Esophagus (tissue), 2 donors: Measurements from ENCODE around the gene ACOX2. TPM values are rescaled to one million over a fixed set of nuclear protein-coding genes. Genes with fewer than 3 reads are reported as not detected.

Source experiments
- H3K27ac ChIP-seq, 2 donors: one replicate each; pipeline ENCODE4 v1.5.1; 2013; ENCODE audit warnings: low read depth in 2 of 2, mild to moderate bottlenecking in 2 of 2, inconsistent platforms in 1 of 2, low read length in 1 of 2, moderate library complexity in 1 of 2
- H3K27me3 ChIP-seq, 2 donors: one replicate each; pipeline ENCODE4 v1.6.1; 2013; ENCODE audit warnings: low read length in 2 of 2, control low read depth in 1 of 2, mild to moderate bottlenecking in 1 of 2; ENCODE audit not compliant: insufficient read depth in 2 of 2, control insufficient read depth in 1 of 2
- H3K36me3 ChIP-seq, 2 donors: one replicate each; pipeline ENCODE4 v1.6.1; 2013; ENCODE audit warnings: low read length in 1 of 2; ENCODE audit not compliant: control insufficient read depth in 2 of 2, insufficient read depth in 2 of 2
- H3K4me1 ChIP-seq, 2 donors: one replicate each; pipeline ENCODE4 v1.6.1; 2013; ENCODE audit warnings: low read length in 1 of 2; ENCODE audit not compliant: control insufficient read depth in 2 of 2, insufficient read depth in 2 of 2
- H3K4me3 ChIP-seq, 2 donors: one replicate each; pipeline ENCODE4 v1.5.1; 2013; ENCODE audit warnings: low read length in 2 of 2, mild to moderate bottlenecking in 2 of 2, low read depth in 1 of 2, moderate library complexity in 1 of 2
- H3K9me3 ChIP-seq, 2 donors: one replicate each; pipeline ENCODE4 v1.6.1; 2013; ENCODE audit warnings: mild to moderate bottlenecking in 2 of 2, low read depth in 1 of 2, low read length in 1 of 2, moderate library complexity in 1 of 2; ENCODE audit not compliant: control insufficient read depth in 2 of 2, insufficient read depth in 1 of 2
- WGBS, 2 donors: extraction: QIAGEN DNeasy Blood & Tissue Kit; methylation state at CpG; one replicate each; pipeline ENCODE4 v1.1.7; 2013; 5-methylcytosine and 5-hydroxymethylcytosine counted together
- polyA plus RNA-seq, 2 donors: library from polyadenylated mRNA; stranded (reverse); fragments of 200-250 nt; gene quantifications; one replicate each; pipeline ENCODE4 v1.2.3, GENCODE V29; 2013
- donor health status: healthy with polysubstance abuse.
- donor health status: Bipolar disorder and iron deficiency.

Gene ACOX2
- polyA plus RNA-seq, 2 donors = 13.9 to 19.7 TPM

DNA sequence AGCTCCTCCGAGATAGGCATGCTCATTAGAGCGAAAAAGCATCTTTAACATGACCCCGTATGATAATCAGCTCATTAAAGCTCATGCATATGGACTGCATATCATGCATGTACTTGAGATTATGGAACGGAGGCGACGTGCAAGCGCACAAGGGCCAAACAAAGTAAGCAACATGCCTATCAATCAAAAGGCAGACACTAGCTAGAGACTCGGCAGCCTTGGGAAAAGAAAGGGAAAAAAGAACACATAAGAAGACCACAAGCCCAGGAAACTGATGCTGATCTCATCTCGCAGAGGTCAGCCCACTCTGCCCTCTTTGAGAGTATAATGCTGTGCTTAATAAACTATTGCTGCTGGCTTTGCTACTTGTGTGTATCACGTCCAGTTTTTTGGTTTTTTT is 2.6 kb upstream of the ACOX2 start:
- Histone ChIP-seq H3K27ac (no peak overlapping the region), H3K4me3 (no peak overlapping the region), H3K27me3 (no peaks in the 10 kb centered on the region), H3K9me3 (no peaks in the 10 kb centered on the region), H3K36me3 (no peaks in the 10 kb centered on the region), H3K4me1 (peaks cover 5 to 23% of the 10 kb centered on the region in 2 donors)
- WGBS, 2 donors = 87% methylated on average over 10 of the region's 10 CpGs

DNA sequence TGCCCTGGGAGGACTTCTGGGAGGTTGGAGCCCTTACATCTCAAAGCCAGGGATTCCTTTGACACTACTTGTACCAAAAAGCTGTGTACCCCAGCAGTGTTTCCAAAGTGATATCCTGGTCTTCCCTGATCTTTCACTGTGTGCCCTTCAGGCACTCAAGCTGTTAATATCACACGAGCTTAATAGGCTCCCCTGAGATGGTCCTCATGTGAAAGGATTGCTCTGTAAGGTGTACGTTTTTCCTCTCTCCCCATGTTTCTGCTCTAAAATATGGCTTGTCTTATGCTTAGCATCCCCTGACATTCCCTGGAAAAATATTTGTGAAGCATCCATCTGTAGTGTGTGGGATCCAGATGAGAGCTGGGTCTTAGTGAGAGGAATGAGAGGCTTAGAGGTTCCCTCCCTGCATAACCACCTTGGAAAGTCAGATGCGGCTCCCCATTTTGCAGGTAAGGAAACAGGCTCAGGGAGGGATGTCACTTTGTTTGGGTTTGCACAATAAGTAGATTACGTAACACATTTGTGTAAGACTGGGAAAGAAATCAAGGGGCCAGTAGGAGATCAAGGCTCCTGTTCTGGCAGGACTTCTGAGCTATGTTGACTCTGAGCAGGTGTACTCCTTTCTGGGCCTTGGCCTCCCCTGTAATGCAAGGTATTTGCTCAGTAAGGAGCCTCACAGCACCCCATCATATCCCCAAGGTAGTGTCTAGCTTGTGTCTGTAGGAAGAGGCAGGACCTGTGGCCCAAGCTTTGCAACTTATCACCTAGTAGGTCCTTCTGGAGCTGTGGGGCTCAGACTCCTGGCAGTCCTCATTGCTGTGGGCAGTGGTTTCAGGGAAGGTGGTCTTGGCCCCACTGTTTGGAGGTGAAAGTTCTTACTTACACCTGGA is 667 bp upstream of the ACOX2 start:
- Histone ChIP-seq H3K36me3 (no peaks in the 10 kb centered on the region), H3K4me1 (peaks cover 5 to 23% of the 10 kb centered on the region in 2 donors), H3K27me3 (no peaks in the 10 kb centered on the region), H3K4me3 (no peak overlapping the region), H3K27ac (peak overlapping the region; percentile 69 to 83), H3K9me3 (no peaks in the 10 kb centered on the region)
- WGBS, 2 donors = 44 to 45% methylated on average over 4 of the region's 4 CpGs

DNA sequence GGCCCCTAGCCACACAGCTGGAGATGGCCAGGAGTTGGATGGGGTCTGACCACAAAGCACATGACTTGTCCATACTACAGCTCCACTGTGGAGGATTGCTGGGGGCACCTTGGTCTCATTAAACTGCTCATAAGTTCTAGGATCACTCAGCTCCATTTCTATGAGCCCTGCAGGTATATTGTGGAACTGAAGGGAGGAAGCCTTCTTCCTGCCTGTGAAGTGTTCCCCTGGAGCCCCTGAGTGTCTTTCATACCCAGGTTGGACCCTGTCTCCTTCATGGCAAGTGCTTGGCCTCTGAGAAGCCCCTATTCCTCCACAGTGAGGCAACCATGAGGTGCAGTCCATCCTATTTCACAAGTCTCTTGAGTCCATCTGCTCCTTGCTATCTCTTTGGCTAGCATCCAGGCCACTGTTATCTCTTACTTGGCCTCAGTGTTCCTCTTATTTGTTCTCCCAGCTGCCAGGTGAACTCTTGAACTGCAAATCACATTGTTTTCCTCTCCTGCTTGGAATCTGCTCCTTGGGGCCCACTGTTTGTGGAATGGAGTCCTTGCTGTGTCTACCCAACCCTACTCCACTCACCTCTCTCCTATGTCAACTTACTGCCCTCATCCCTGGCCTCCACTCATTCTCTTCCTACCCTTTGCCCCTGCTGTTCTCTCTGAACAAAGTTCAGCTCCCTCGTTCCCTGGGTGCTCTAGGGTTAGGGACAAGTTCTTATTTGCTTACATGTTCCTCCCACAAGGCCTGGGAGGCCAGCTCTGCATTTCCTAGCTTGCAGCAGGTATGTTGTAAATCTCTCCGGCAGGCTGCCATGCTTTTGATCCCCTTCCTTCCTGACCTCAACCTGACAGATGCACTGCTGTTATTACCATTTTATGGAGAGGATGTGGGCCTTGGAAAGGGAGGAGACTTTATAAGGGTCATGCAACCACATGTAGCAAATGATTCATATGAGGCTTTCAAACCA is 1.2 kb downstream of the ACOX2 start:
- WGBS, 2 donors = 13 to 18% methylated on average over 2 of the region's 2 CpGs
- Histone ChIP-seq H3K9me3 (no peaks in the 10 kb centered on the region), H3K4me1 (peaks cover 5 to 27% of the 10 kb centered on the region in 2 donors), H3K4me3 (no peak overlapping the region), H3K36me3 (no peaks in the 10 kb centered on the region), H3K27me3 (no peaks in the 10 kb centered on the region), H3K27ac (peak overlapping the region; percentile 65 to 69)

DNA sequence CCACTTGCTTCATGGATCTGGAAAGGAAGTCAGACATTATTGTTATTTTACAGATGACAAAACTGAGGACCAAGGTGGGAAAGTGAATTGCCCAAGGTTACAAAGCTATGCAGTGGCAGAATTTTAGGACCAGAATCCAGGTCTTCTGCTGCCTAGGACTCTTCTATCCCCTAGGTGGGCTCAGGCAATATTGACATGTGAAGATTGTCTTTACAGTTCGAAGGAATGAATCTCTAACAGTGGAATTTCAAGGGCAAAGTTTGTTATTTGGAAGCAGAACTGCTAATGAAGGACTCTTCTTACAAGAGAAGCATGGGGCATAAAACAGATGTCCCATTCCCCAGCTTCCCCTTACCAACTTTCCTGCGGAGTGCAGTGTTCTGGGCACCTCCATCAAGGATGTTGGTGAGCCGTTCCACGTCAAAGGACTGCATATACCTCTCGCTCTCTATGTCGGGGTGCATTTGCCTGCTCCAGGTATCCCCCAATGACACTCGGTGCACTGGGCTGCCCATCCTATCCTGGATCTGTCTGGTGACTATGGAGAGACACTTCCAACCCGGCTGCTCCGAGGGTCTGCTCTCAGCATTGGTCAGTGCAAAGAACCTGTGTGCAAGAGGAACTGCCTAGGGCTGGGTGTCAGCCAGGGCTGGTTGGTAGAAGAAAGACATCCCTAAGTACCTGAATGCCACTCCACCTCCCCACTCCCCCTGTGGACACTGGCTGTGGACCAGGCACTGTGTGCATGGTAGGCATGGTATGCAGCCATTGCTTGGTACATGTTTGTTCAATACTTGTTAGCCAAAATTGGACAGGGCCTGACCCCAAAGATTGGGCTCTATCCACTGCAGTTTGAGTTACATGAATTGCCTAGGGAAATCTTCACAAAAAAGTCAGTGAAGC is 2.1 kb downstream of the ACOX2 start:
- no peak overlapping the region for H3K27ac ChIP-seq
- no peaks in the 10 kb centered on the region for H3K27me3 ChIP-seq
- WGBS, 2 donors = 94 to 96% methylated on average over 9 of the region's 9 CpGs
- no peak overlapping the region for H3K4me3 ChIP-seq
- no peaks in the 10 kb centered on the region for H3K36me3 ChIP-seq
- no peaks in the 10 kb centered on the region for H3K9me3 ChIP-seq
- H3K4me1 ChIP-seq = peaks cover 7 to 27% of the 10 kb centered on the region in 2 donors

DNA sequence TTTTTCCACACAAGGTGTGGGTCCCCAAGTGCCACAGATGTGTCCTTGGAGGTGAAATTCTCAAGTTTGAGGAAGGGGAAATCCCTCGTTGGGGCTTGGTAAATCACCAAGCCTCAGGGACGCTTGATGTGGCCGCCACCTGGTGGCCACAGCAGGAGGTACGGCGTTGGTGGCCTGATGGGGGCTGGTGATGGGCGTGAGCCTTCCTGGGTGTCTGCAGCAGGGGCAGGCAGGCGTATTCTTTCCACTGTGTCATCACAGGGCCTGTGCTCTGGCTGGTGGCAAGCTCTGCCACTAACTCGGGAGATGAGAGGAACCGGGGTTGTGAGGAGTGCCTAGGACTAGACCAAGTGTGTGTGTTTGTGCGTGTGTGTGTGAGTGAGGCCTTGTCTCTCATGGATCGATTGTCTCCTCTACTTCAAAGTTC is 4.2 kb downstream of the ACOX2 start:
- WGBS, 2 donors = 17 to 21% methylated on average over 11 of the region's 11 CpGs
- H3K27ac ChIP-seq = no peak overlapping the region
- H3K4me3 ChIP-seq = no peak overlapping the region
- H3K4me1 ChIP-seq = peaks cover 9 to 27% of the 10 kb centered on the region in 2 donors
- H3K36me3 ChIP-seq = no peaks in the 10 kb centered on the region
- H3K27me3 ChIP-seq = no peaks in the 10 kb centered on the region
- H3K9me3 ChIP-seq = no peaks in the 10 kb centered on the region

DNA sequence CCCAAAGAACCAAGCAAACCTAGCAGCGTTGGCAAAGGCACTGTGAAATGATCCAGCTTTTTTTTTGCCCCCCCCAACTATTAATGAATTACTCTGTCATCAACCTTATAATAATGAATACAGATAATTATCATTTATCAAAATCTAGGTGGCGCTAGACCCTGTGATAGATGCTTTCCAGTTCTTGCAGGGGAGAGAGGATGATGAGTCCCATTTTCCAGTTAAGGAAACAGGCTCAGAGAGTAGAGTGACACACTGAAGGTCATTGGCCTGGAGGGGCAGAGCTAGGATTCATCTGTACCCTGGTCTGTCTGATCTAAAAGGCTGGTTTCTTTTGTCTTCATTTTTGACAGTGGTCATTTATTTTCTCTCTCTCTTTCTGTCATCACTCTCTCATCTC is 5.0 kb downstream of the ACOX2 start:
- H3K27me3 ChIP-seq = no peaks in the 10 kb centered on the region
- H3K27ac ChIP-seq = no peak overlapping the region
- H3K36me3 ChIP-seq = no peaks in the 10 kb centered on the region
- no peaks in the 10 kb centered on the region for H3K9me3 ChIP-seq
- H3K4me3 ChIP-seq = no peak overlapping the region
- H3K4me1 ChIP-seq = peaks cover 6 to 21% of the 10 kb centered on the region in 2 donors
- 76 to 85% methylated on average over 2 of the region's 2 CpGs for WGBS, 2 donors

DNA sequence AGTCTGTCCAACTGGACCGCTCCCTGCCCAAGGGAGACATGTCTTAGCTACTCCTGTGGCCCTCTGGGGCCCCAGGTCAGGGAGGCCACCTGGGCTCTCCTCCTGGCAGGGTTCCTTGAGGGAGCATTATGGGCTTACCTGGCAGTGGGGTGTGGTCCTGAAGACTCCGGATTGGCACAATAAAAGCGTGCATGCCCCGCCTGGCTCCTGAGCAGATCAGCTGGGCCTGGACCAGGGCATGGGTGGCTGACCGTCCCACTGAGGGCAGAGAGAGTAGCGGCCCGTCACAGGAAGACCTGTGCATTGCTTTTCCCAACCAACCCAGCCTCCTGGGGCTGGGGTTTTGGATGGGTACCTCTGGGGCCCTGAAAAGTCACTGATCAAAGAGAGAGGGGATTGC is 5.4 kb downstream of the ACOX2 start:
- 77 to 82% methylated on average over 7 of the region's 7 CpGs for WGBS, 2 donors
- Histone ChIP-seq H3K27ac (no peak overlapping the region), H3K4me3 (no peak overlapping the region), H3K9me3 (no peaks in the 10 kb centered on the region), H3K27me3 (no peaks in the 10 kb centered on the region), H3K36me3 (no peaks in the 10 kb centered on the region), H3K4me1 (peaks cover 4 to 20% of the 10 kb centered on the region in 2 donors)

DNA sequence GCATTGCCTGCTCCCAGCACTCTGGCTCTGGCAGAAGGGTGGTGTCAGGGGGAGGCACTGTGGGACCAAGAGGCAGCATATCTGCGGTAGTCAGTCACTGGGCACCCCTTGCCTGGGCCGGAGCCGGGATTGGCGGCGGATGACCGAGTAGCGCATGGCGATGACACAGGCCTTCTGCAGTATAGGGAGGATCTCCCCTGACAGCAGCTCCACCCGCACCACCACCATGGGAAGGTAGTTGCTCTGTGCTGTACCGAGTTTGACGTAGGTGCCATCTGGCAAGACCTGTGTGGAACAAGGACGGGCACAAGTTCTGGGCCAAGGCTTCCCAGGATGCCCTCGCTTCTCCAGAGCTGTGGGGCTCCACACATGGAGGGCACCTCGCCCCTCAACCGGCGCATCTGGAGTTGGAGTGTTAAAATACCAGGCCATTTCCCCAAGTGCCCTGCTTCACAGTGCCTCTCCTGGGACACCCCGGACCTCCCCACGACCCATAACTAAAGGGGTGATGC is 6.6 kb downstream of the ACOX2 start:
- Histone ChIP-seq H3K4me3 (no peak overlapping the region), H3K27me3 (no peaks in the 10 kb centered on the region), H3K4me1 (peaks cover 4 to 16% of the 10 kb centered on the region in 2 donors), H3K9me3 (no peaks in the 10 kb centered on the region), H3K27ac (no peak overlapping the region), H3K36me3 (no peaks in the 10 kb centered on the region)
- WGBS, 2 donors = 90 to 93% methylated on average over 18 of the region's 18 CpGs
